B cell (primary cell): ENCODE results near the gene SNTG2. TPM values are rescaled to one million over a fixed set of nuclear protein-coding genes. Genes with fewer than 3 reads are reported as not detected.

Experiments used
- ATAC-seq: fragments of 200-7000 bp; cut with Tn5 transposase; one replicate; pipeline ENCODE4 v1.10.0; 2021; ENCODE audit warnings: low read depth, mild to moderate bottlenecking, moderate number of reproducible peaks, moderate library complexity
- CTCF ChIA-PET: fragments of 350-600 bp; sonication (Branson Sonifier 250); formaldehyde crosslinking; loops from one replicate; lab custom pipeline; 2021; ENCODE audit warnings: antibody characterized with exemption, inconsistent platforms; lab: Charles Lee
- POLR2A ChIA-PET: fragments of 350-600 bp; sonication (Branson Sonifier 250); formaldehyde crosslinking; loops from one replicate; lab custom pipeline; 2021; ENCODE audit warnings: antibody characterized with exemption; lab: Charles Lee
- DNase-seq: peaks from one replicate; pipeline ENCODE4 v3.0.0; 2013
- H2AFZ ChIP-seq: 2 replicates; pipeline ENCODE4 v1.6.1; 2012; ENCODE audit warnings: mild to moderate bottlenecking, low read depth, low read length; ENCODE audit not compliant: insufficient read depth, poor library complexity, severe bottlenecking
- H3K27ac ChIP-seq, 2 donors: 1 replicate in 1 of 2; 2 replicates in 1 of 2; pipeline ENCODE4 v1.5.1; 2012 to 2013; ENCODE audit warnings: low read length in 2 of 2, mild to moderate bottlenecking in 2 of 2, moderate library complexity in 1 of 2
- H3K27me3 ChIP-seq, 4 experiments: fragments of 200-600 bp in 1 of 4; sonication (generic) in 1 of 4; replicated peaks in 1 of 4; 1 replicate in 2 of 4; 2 replicates in 2 of 4; pipeline versions ENCODE4 v1.6.1 to v1.7.0; 2013 to 2016; ENCODE audit warnings: low read length in 3 of 4, mild to moderate bottlenecking in 2 of 4, mixed read lengths in 1 of 4, moderate library complexity in 1 of 4; ENCODE audit not compliant: insufficient read depth in 4 of 4, control insufficient read depth in 3 of 4; ENCODE audit errors: control extremely low read depth in 1 of 4
- H3K36me3 ChIP-seq, 2 experiments: replicated peaks in 1 of 2; 1 replicate in 1 of 2; 2 replicates in 1 of 2; pipeline versions ENCODE4 v1.6.1 to v1.7.1; 2013; ENCODE audit warnings: low read length in 1 of 2; ENCODE audit not compliant: insufficient read depth in 2 of 2, control insufficient read depth in 1 of 2; ENCODE audit errors: control extremely low read depth in 1 of 2, extremely low read depth in 1 of 2
- H3K4me1 ChIP-seq, 2 donors: fragments of 200-600 bp in 1 of 2; sonication (generic) in 1 of 2; 1 replicate in 1 of 2; 2 replicates in 1 of 2; pipeline versions ENCODE4 v1.5.1 to v1.6.1; 2013 to 2017; ENCODE audit warnings: low read length in 2 of 2; ENCODE audit not compliant: control insufficient read depth in 2 of 2, insufficient read depth in 2 of 2
- H3K4me2 ChIP-seq: replicated peaks from 2 replicates; pipeline ENCODE3; 2012; ENCODE audit warnings: mild to moderate bottlenecking, low read depth, low read length; ENCODE audit not compliant: poor library complexity, severe bottlenecking
- H3K4me3 ChIP-seq, 5 experiments: fragments of 200-600 bp in 1 of 5; sonication (generic) in 1 of 5; 1 replicate in 3 of 5; 2 replicates in 2 of 5; pipeline versions ENCODE4 v1.5.1 to v1.7.0; 2011 to 2016; ENCODE audit warnings: low read length in 4 of 5, mild to moderate bottlenecking in 4 of 5, low read depth in 2 of 5, control low read depth in 1 of 5, moderate library complexity in 1 of 5; ENCODE audit not compliant: insufficient read depth in 1 of 5; ENCODE audit errors: control extremely low read depth in 1 of 5, extremely low read depth in 1 of 5
- H3K79me2 ChIP-seq: fragments of 200-600 bp; sonication (generic); one replicate; pipeline ENCODE4 v1.6.0; 2016; ENCODE audit warnings: low read length; ENCODE audit not compliant: control insufficient read depth, insufficient read depth
- H3K9ac ChIP-seq: fragments of 200-600 bp; sonication (generic); 2 replicates; pipeline ENCODE4 v1.6.1; 2017; ENCODE audit warnings: mild to moderate bottlenecking, low read length, moderate library complexity
- H3K9me3 ChIP-seq, 3 donors: one replicate each; pipeline versions ENCODE4 v1.6.1 to v1.7.1; 2013; ENCODE audit warnings: low read length in 2 of 3; ENCODE audit not compliant: control insufficient read depth in 2 of 3, insufficient read depth in 1 of 3; ENCODE audit errors: control extremely low read depth in 1 of 3
- H4K20me1 ChIP-seq: 2 replicates; pipeline ENCODE4 v1.6.0; 2012; ENCODE audit warnings: mild to moderate bottlenecking, low read length; ENCODE audit not compliant: insufficient read depth, control insufficient read depth, poor library complexity, severe bottlenecking
- H3K27ac Mint-ChIP-seq: one replicate; pipeline ENCODE4 v1.8.0; 2021; ENCODE audit warnings: mixed read lengths
- H3K27me3 Mint-ChIP-seq: one replicate; pipeline ENCODE4 v1.8.0; 2021; ENCODE audit warnings: mixed read lengths
- H3K4me1 Mint-ChIP-seq: one replicate; pipeline ENCODE4 v1.8.0; 2021; ENCODE audit warnings: mixed read lengths
- H3K4me3 Mint-ChIP-seq: one replicate; pipeline ENCODE4 v1.8.0; 2021; ENCODE audit warnings: mixed read lengths
- H3K9me3 Mint-ChIP-seq: one replicate; pipeline ENCODE4 v1.8.0; 2022; ENCODE audit warnings: mixed read lengths; ENCODE audit not compliant: insufficient read depth
- EZH2 ChIP-seq: IDR thresholded peaks from 2 replicates; pipeline ENCODE4 v1.6.1; 2012; ENCODE audit warnings: borderline replicate concordance, low read depth, mild to moderate bottlenecking, moderate library complexity, low read length; ENCODE audit not compliant: insufficient read depth, poor library complexity, severe bottlenecking
- WGBS: methylation state at CpG from one replicate; pipeline ENCODE4 v1.1.5; 2013; ENCODE audit warnings: missing lambda C conversion rate; ENCODE audit not compliant: insufficient coverage; 5-methylcytosine and 5-hydroxymethylcytosine counted together
- intact Hi-C: fragments of 100-400 bp; cut with micrococcal nuclease; formaldehyde crosslinking; loops from one replicate; pipeline ENCODE4 v1.10.0; 2022
- polyA plus RNA-seq: library from polyadenylated mRNA; depleted of rRNA; stranded (reverse); fragments of >200 nt; gene quantifications from 2 replicates; pipeline ENCODE4 v1.2.3, GENCODE V29; 2012
- total RNA-seq, 2 donors: library from RNA; stranded (reverse); fragments of 120-200 nt in 1 of 2; gene quantifications; 1 replicate in 1 of 2; 2 replicates in 1 of 2; pipeline versions ENCODE4 v1.2.3 to v1.2.4, GENCODE V29; 2013 to 2022
- TF ChIP-seq, protein P1 (sequence below): fragments of 200-600 bp; IDR thresholded peaks from one replicate; pipeline ENCODE4 v1.8.0; 2022; ENCODE audit warnings: antibody characterized with exemption, mild to moderate bottlenecking

Gene SNTG2
- total and polyA plus RNA-seq, 2 donors (not counting 1 experiment from before 2014, with no cell fraction given), result 2.1 to 2.4 TPM

DNA sequence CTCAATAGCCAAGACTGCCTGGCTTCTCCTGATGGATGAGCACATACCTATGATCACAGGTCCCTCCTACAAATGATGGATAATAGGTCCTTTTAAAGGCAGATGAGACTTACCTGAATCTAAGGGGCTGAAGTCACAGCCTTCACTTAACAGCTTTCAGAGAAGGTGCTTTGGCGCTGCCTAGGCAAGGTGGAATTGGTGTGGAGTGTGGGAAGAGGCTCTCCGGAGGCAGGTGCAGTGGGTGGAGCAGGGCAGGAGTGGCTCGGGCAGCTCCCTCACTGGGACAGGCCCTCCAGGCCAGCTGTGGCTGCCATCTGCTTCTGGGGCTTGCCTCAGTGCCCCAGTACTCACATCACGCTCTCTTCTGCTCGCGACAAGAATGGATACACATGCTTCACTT is 363.6 kb downstream of the SNTG2 start:
- H3K9ac ChIP-seq, result no peak overlapping the region
- no peaks in the 10 kb centered on the region for H4K20me1 ChIP-seq
- no peaks in the 10 kb centered on the region for H3K27me3 ChIP-seq
- H3K9me3 Mint-ChIP-seq, result no peaks in the 10 kb centered on the region
- no peaks in the 10 kb centered on the region for H3K4me1 Mint-ChIP-seq
- H3K36me3 ChIP-seq, result no peaks in the 10 kb centered on the region
- peaks cover 0 to 9% (median 0%) of the 10 kb centered on the region in 3 donors for H3K9me3 ChIP-seq
- no peak for DNase-seq
- intact Hi-C loops, result no loop called here
- H3K4me3 Mint-ChIP-seq, result no peak overlapping the region
- ATAC-seq, result no peak
- H3K79me2 ChIP-seq, result no peaks in the 10 kb centered on the region
- H3K27ac Mint-ChIP-seq, result no peak overlapping the region
- H3K4me1 ChIP-seq, result no peaks in the 10 kb centered on the region
- no peak for TF ChIP-seq EZH2
- TF ChIP-seq, protein P1, sequence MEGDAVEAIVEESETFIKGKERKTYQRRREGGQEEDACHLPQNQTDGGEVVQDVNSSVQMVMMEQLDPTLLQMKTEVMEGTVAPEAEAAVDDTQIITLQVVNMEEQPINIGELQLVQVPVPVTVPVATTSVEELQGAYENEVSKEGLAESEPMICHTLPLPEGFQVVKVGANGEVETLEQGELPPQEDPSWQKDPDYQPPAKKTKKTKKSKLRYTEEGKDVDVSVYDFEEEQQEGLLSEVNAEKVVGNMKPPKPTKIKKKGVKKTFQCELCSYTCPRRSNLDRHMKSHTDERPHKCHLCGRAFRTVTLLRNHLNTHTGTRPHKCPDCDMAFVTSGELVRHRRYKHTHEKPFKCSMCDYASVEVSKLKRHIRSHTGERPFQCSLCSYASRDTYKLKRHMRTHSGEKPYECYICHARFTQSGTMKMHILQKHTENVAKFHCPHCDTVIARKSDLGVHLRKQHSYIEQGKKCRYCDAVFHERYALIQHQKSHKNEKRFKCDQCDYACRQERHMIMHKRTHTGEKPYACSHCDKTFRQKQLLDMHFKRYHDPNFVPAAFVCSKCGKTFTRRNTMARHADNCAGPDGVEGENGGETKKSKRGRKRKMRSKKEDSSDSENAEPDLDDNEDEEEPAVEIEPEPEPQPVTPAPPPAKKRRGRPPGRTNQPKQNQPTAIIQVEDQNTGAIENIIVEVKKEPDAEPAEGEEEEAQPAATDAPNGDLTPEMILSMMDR, result no peak
- no peak overlapping the region for H3K4me3 ChIP-seq
- no peak overlapping the region for H2AFZ ChIP-seq
- 93% methylated on average over 4 of the region's 6 CpGs for WGBS
- CTCF ChIA-PET, result no interaction called here
- no peak overlapping the region for H3K27ac ChIP-seq
- POLR2A ChIA-PET, result interaction anchor here (0.6 kb wide), 1 partner anchor 1864 kb away, joined by 3 read pairs; no protein-coding TSS in a partner anchor
- H3K27me3 Mint-ChIP-seq, result no peaks in the 10 kb centered on the region
- no peak overlapping the region for H3K4me2 ChIP-seq

DNA sequence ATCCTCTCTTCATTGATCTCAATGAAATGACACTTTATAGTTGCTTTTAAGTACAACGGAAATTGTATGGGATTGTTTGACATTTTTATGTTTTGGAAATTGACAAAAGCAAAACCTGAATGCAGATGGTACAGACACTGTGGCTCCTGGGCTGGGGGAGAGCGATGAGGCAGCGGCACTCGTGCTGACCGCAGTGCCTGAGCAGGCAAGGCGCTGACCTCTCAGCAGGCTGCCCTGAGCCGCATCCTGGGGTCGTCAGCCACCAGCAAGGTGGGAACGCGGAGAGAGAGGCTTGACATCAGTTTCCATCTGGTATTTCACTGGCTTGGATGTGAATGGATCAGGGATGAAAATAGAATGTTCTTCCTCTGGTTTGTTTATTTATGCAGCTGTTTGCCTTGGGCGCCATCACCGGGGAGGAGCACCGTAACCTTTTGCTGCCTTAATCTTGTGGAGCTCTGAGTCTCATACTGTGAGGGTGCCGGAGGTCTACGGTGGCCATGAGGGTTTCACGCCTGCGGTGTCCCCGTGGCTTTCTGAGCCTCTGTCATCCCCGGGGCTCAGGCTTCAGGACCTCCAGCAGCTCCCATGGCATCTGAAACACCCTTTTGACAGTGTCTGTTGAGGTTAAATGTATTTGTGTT is 367.8 kb downstream of the SNTG2 start:
- Mint-ChIP-seq H3K27ac (no peak overlapping the region), H3K4me3 (no peak overlapping the region), H3K4me1 (no peaks in the 10 kb centered on the region), H3K27me3 (no peaks in the 10 kb centered on the region), H3K9me3 (no peaks in the 10 kb centered on the region)
- Histone ChIP-seq H3K36me3 (no peaks in the 10 kb centered on the region), H3K9ac (no peak overlapping the region), H4K20me1 (no peaks in the 10 kb centered on the region), H3K4me1 (no peaks in the 10 kb centered on the region), H3K79me2 (no peaks in the 10 kb centered on the region), H2AFZ (no peak overlapping the region), H3K9me3 (peaks cover 0 to 6% (median 0%) of the 10 kb centered on the region in 3 donors), H3K4me3 (no peak overlapping the region), H3K4me2 (no peak overlapping the region), H3K27ac (no peak overlapping the region), H3K27me3 (no peaks in the 10 kb centered on the region)
- ChIA-PET POLR2A (no interaction called here), CTCF (no interaction called here)
- intact Hi-C loops, result no loop called here
- DNase-seq (no peak), ATAC-seq (no peak)
- no peak for TF ChIP-seq EZH2
- TF ChIP-seq, protein P1, result no peak
- WGBS, result 90% methylated on average over 19 of the region's 19 CpGs
